Uterus (tissue), 2 donors: ENCODE measurements around the gene ATP6V0D1.

Experiments
- CTCF ChIP-seq, 4 experiments: fragments of 200-600 bp in 2 of 4; fragments of 450-650 bp in 2 of 4; sonication (generic) in 2 of 4; IDR thresholded peaks; one replicate each; pipeline ENCODE4 v1.5.1; 2016 to 2019; ENCODE audit warnings: antibody characterized with exemption in 4 of 4, mild to moderate bottlenecking in 2 of 4, moderate library complexity in 1 of 4
- POLR2A ChIP-seq, 2 donors: fragments of 450-650 bp; IDR thresholded peaks; one replicate each; pipeline ENCODE4 v1.6.1; 2016; ENCODE audit warnings: antibody characterized with exemption in 2 of 2, mild to moderate bottlenecking in 1 of 2, moderate library complexity in 1 of 2

DNA sequence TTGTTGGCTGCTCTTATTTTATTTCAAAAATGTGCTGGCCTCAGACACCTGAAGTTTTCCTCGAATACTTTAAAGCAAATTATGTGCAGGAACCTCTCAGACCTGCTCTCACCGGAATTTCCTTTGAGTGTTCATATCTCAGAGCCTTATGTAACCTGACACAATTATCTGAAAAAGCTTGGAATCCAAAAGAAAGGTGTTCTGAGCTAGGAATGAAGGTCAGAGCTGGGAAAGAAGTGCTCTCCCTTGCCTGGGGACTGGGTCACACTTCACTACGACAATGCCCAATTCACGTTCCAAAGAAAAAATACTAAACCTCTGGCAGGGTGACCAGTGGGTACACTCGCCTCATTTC is 56.7 kb downstream of the ATP6V0D1 start:
- TF ChIP-seq CTCF (IDR thresholded peaks at IDR 0.05) (no peak), POLR2A (IDR thresholded peaks at IDR 0.05) (no peak)
